Epithelial cell of prostate (primary cell): Measurements from ENCODE around the gene ETF1.
"Not testable (repeated sequence)": the region's sequence is repeated elsewhere in the genome, so short reads cannot be mapped to it uniquely, and the experiment has no call there.

Source experiments
- DNase-seq: peaks from one replicate; pipeline ENCODE4 v3.0.0-alpha.2; 2011; ENCODE audit warnings: low read depth, low spot score
- H3K27ac ChIP-seq: fragments of 450-650 bp; 2 replicates; pipeline ENCODE4 v1.5.1; 2017; ENCODE audit warnings: mild to moderate bottlenecking

The ETF1 gene

DNA sequence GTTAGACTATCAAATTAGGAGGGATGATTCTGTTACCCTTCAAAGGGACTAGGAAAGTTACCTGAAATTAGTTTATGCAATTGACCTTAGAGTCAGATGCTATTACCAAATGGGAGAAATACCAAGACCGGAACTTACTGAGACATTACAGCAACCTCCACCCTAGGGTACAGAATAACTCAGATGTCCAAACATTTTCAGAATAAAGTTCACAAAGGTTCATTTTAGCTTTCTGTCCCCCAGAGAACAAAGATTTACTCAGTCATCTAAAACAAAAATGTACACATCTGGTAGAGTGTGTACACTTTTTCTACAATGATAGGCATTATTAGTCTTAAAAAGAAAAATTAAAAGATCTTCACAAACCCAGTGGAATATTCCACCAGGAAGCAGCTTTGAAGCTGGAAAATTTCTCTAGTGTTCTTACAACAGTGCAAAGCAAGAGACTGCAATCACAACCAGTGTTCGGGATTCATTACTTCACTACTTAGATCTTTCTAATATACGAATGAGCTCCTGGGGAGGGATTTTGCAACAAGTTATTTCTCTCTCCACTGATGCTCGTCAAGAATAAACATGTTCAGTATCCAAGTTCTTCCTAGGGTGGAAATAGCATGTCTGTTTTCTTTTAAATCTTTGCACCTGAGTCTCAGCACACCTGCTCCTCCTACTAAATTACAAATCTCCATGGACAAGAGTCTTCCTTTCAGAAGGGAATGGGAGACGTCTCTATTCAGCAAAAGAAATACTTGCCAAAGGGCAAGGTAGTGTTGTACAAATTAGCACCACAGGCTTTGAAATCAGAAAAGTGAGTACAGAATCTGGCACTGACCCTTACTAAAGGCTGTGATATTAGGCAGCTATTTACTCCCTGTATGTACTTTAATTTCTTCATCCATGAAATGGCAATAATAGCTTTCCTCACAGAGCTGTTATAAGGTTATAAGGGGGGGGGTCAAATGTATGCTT is 8.8 kb downstream of the ETF1 start:
- no peak for DNase-seq
- no peak overlapping the region for H3K27ac ChIP-seq

GRCh38 chr5:138529812-138530211 is 13.2 kb downstream of the ETF1 start:
- no peak for DNase-seq
- peak overlapping the region; percentile 11 for H3K27ac ChIP-seq

- no peak for DNase-seq
- H3K27ac ChIP-seq: peak overlapping the region; percentile 11
These were observed 14.1 kb downstream of the ETF1 start for GRCh38 chr5:138528744-138529469.

DNA sequence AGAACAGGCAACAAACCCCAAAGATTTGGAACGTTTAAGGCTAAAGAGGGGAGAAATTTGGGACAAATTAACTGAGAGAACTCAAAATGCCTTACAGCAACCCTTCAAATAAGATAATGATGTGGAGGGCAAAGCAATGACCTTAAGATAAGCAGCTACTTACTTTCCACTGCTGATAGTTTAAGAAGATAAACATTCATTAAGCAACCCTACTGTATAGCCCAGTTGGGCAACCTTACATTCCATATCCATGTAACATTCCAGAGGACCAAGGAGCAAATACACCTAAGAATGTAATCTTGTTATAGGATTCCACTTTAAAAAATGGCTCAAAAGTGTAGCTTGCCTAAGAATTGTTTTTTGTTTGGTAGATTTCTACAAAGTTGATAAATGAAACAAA is 14.8 kb downstream of the ETF1 start:
- H3K27ac ChIP-seq: peak overlapping the region; percentile 11
- DNase-seq: no peak

GRCh38 chr5:138527170-138527569 is 15.9 kb downstream of the ETF1 start:
- H3K27ac ChIP-seq: peak overlapping the region; percentile 2
- no peak for DNase-seq

DNA sequence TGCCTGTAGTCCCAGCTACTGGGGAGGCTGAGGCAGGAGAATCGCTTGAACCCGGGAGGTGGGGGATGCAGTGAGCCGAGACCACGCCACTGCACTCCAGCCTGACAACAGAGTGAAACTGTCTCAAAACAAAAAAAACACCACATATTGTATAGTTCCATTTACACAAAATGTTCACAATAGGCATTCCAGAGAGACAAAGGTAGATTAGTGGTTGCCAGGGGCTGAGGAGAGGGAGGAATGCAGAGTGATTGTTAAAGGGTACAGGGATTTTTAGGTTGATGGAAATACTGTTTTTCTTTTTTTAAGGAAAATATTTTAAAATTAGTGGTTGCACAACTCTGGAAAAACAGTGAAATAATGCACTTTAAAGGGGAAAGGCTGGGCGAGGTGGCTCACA is 19.6 kb downstream of the ETF1 start:
- H3K27ac ChIP-seq: no peak overlapping the region
- no peak for DNase-seq

DNA sequence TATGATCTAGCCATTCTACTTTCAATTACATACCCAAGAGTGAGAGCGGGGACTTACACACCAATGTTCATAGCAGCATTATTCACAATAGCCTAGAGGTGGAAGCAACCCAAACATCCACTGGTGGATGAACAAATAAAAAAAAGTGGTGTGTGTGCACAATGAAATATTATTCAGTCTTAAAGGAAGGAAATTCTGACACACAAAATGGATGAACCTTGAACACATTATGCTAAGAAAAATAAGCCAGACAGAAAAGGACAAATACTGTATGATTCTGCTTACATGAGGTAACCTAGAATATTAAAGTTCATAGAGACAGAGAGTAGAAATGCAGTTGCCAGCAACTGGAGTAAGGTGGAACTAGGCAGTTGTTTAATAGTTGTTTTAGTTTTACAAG is 22.1 kb downstream of the ETF1 start:
- no peak overlapping the region for H3K27ac ChIP-seq
- DNase-seq: no peak

GRCh38 chr5:138517437-138517836 is 25.6 kb downstream of the ETF1 start:
- no peak for DNase-seq
- H3K27ac ChIP-seq: no peak overlapping the region

GRCh38 chr5:138515556-138516245 is 27.3 kb downstream of the ETF1 start:
- no peak overlapping the region for H3K27ac ChIP-seq
- no peak for DNase-seq

- DNase-seq: no peak
- no peak overlapping the region for H3K27ac ChIP-seq
These were observed 29.0 kb downstream of the ETF1 start for GRCh38 chr5:138514021-138514420.

DNA sequence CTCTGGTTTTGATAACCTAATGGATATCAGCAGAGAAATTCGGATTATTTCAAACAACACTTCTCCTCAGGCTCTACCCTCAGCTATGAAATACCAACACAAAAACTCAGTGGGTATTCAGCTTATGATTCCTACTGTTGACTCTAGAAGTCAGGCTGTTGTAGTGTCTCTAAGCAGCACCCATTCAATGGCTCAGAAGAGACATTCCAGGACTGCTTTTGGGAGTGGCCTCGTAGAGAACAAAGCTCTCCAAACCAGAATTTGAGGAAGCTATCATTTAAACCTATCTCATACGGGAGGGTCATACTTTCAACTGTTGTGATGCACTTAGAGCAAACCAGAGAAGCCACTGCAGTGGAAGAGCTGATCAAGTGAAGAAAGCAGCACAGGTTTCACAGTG is 34.1 kb downstream of the ETF1 start:
- DNase-seq: no peak
- no peak overlapping the region for H3K27ac ChIP-seq

GRCh38 chr5:138507485-138507884 is 35.6 kb downstream of the ETF1 start:
- H3K27ac ChIP-seq, DNase-seq: not testable (repeated sequence)

DNA sequence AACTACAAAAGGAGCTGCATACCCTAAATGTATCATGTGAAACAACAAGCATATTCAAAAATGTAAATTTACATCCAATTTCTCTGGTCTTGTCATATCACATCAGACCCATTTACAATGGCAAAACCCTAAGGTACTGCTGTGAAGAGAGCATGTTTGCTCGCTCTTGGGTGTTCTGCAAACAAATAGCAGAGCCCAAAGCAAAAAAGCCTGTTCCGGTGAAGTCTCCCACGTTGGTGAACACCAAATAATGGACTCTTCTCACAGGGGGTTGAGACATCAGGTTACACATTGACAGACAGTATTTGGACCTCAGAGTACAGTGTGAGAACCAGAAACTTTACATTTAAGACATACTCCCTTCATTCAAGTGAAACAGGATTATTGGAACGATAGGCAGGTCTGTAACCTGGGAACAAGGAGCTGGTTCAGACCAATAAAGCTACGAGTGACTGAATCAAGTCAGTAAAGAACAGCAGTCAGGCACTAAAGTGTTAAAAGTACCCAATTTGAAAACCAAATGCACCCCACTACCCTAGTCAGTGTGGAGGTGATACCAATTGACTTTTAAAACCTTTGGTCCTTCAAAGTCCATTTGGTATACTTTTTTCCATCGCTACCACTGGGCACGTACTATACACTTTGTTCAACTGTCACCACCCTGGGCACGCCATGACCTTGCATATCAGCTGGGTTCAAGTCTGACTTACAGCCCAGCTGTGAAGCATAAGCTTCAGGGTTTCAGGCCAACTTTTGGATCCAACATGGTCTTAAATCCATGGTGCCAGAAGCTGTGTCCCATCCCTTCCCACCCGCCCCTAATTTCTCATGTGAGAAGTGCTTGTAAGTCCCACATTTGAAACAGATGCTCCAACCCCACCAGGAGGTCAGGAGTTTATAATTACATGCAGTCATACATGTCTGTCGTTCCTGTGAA is 36.4 kb downstream of the ETF1 start:
- no peak for DNase-seq
- H3K27ac ChIP-seq: peak overlapping the region; percentile 81

DNA sequence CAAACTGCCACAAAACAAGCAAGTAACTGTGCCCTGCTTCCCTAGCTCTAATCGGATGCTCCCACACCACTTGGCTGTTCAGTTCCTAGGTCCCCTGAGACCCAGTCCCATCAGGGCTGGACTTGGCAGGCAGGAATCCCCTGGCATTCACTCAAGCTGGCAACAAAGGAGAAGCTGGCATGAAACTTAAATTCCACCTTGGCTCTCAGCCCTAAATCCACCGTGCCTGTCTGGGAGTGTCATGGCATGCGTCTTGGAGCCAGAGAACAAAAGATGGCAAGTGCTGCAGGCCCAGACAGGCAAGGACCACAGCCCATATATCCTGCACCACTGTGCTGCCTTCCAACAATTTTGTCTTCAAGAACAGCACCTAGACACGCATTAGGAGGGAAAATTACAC is 38.2 kb downstream of the ETF1 start:
- DNase-seq: peak; percentile 90

DNA sequence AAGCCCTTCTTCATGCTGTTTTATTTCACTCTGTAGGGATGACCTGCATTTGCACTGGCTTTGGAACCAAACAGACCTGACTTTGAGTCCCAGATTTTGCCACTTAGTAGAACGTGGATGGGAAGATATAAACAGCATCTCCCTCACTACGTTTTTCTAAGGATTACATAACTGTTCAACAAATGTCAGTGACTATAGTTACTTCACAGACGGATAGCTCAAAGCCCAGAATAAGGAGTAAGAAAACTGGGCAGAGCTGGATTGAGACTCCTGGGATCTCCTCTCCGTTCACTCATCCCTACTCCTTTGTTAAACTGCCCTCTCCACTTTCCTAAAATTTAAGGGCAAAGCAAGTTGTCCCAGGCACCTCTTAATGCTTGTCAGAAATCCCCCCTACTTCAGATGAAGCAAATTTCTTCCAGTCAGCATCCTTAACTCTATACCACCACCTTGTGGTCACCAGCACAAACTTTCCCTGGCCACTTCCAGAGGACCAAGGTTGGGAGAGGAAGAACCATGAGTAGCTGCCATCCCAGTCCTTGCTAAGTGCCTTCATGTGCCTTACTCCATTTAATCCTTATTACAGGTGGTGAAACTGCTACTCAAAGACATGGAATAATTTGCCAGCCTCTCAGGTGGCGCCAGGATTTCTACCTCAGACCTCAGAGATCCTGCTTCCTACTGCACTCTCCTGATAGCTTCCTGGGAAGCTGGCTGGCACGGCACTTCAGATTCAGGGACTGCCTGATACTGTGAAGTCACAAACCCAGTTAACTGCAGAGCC is 39.4 kb downstream of the ETF1 start:
- no peak for DNase-seq
- H3K27ac ChIP-seq: peak overlapping the region; percentile 81

More for the DNA sequence above, 38.2 kb downstream of the ETF1 start:
- peak overlapping the region; percentile 81 for H3K27ac ChIP-seq

DNA sequence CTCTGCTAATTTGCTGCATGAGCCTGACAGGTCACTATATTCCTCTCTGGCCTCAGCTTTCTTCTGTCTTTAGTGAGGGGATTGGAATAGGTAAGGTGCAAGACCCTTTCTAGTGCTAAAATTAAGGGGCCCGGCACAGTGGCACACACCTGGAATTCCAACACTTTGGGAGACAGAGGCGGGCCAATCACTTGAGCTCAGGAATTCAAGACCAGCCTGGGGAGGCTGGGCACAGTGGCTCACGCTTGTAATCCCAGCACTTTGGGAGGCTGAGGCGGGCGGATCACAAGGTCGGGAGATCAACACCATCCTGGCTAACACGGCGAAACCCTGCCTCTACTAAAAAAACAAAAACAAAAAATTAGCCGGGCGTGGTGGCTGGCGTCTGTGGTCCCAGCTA is 40.5 kb downstream of the ETF1 start:
- peak overlapping the region; percentile 41 for H3K27ac ChIP-seq
- no peak for DNase-seq

DNA sequence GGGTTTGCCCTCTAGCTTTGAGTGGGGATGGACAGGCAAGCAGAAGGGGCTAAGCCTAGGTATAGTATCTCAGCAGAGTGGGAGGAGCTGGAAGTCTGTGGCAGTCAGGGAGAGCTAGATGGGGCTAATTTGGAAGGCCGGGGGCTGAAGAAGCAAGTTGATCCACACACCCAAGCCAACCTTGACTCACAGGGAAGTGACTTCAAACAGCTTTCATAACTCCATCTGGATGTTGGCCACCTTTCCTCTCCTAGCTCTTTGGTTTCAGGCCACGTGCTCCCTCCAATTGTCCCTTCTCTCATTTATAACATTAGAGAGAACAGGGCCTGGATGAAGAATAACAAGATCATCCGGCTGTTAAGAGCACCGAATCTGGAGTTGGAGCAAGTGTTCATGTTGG is 40.9 kb downstream of the ETF1 start:
- peak overlapping the region; percentile 41 for H3K27ac ChIP-seq
- DNase-seq: no peak

DNA sequence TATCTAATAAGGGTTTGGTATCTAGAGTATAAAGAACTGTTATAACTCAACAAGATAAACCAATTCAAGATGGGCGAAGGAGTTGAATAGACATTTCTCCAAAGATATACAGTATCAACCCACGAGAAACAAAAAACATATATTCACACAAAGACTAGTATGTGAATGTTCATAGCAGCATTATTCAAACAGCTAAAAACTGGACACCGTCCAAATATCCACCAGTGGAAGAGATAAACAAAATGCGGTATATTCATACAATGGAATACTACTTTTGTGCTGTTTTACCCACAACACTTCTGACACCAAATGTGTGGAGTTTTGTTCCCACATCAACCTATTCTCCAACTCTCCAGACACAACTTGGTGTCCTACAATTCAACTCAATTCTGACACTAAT is 44.7 kb downstream of the ETF1 start:
- no peak overlapping the region for H3K27ac ChIP-seq
- no peak for DNase-seq

DNA sequence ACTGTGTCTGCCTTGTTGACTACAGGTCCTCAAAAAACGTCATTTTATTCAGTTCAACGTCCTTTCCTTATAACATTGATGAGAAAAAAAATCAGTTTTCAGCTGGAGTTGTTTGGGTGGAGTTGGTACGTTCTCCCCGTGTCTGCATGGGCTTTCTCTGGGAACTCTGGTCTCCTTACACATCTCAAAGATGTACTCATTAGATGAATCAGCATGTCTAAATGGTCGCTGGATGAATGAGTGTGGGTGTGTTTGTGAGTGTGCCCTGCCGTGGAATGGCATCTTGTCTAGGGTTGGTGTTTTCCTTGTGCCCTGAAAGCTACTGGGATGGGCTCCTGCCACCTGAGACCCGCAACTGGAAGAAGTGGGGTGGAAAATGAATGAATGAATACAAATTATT is 47.7 kb downstream of the ETF1 start:
- DNase-seq: no peak
- H3K27ac ChIP-seq: no peak overlapping the region
